HG03039 (cell line): ENCODE measurements around the gene PRKAR1B.
"Not testable (repeated sequence)": the region's sequence is repeated elsewhere in the genome, so short reads cannot be mapped to it uniquely, and the experiment has no call there.

Experiments used
- ATAC-seq: cut with Tn5 transposase; IDR thresholded peaks from one replicate; pipeline ENCODE4 v1.9.1; 2021; ENCODE audit warnings: mild to moderate bottlenecking, moderate library complexity; ENCODE audit not compliant: unreplicated experiment

The PRKAR1B gene

DNA sequence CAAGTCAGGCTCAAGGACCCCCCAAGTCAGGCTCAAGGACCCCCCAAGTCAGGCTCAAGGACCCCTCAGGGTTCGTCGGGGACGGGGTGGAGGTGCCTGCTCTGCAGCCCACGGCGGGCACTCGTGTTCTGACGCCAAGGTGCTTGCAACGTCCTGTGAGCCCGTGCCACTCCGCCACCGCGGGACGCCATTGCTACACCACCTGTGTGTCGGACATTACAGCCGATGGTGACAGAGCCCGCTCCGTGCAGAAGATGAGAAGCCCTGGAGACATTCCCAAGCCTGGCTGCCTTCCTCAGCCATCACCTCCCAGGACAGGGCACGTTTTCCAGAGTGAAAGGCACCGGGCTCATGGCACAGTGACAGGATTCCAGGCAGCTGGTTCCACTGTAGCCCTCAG, 98.3 kb downstream of the PRKAR1B start:
- no peak for ATAC-seq

DNA sequence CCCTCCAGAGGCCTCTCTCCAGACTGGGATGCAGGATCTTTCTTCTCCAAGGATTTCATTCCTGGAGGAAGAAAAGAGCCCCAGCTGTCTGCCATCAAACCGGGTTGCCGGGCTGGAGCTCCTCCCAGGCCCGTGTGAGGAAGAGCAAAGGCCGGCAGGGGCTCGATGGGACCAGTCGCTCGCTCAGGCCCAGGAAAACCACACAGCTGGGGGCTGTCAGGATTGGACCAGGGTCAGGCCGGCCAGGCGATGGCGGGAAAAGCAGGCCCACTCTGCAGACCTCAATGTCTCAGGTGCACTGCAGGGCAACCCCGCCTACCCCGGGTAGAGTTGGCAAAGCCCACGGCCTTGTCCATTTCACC, 98.7 kb downstream of the PRKAR1B start:
- ATAC-seq, result no peak

DNA sequence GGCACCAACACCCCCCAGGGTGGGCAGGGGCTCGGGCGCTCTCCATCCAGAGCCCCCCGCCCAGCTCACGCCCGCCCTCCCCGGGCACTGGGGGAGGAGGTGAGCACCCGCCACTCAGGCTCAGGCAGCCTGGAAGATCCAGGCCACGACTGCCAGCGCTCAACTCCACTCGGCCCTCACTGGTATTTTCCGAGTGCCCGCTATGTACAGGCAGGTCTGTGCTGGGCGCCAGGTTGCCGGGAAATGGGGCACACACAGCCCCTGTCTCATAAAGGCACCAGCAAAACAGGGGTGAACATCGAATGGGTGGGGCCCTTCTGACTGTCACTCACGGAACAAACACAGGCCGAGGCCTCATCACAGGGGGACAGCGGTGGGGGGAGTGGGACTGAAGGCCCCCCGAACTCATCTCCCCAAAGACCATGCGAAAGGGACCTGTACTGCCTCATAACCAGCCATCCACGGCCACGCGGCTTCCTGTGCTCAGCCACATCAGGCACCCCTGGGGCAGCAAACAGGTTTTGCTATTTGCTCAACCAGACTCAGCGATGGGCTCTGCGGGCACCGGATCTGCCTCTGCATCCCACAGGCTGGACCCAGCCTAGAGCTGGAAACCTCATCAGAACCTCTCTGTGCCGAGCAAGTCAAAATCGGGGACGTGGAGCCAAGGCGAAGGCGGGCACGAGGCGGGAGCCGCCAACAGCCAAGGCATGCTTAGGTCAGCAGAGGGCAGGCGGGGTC, 99.2 kb downstream of the PRKAR1B start:
- no peak for ATAC-seq

DNA sequence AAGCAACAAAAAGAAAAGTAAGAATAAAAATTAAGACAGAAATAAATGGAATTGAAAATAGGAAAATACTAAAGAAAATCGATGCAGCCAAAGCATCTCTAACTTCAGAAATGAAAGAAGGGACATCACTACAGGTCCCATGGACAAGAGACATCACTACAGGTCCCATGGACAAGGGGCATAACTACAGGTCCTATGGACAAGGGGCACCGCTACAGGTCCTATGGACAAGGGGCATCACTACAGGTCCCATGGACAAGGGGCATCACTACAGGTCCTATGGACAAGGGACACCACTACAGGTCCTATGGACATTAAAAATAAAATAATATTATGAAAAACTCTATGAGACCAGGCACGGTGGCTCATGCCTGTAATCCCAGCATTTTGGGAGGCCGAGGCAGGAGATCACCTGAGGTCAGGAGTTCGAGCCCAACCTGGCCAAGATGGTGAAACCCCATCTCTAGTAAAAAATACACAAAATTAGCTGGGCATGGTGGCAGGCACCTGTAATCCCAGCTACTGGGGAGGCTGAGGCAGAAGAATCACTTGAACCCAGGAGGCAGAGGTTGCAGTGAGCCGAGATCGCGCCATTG, 101.6 kb downstream of the PRKAR1B start:
- ATAC-seq, result no peak

DNA sequence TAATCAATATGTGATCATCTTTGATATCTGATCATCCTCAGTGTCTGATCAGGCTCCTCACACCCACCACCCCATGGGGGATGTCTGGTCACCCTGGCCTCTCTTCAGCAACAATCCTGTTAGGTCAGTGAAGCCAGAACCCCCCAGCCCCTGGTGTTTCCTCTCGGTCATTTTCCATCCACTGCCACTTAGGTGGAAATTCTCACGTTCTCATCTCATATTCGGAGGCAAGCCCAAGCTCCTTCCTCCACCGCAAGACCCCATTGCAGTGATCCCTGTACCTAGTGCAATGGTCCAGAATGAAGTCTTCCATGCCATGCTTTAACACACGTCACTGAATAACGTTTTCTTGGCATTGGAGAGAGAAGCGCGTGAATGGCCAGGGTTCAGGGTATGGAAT, 103.6 kb downstream of the PRKAR1B start:
- no peak for ATAC-seq

DNA sequence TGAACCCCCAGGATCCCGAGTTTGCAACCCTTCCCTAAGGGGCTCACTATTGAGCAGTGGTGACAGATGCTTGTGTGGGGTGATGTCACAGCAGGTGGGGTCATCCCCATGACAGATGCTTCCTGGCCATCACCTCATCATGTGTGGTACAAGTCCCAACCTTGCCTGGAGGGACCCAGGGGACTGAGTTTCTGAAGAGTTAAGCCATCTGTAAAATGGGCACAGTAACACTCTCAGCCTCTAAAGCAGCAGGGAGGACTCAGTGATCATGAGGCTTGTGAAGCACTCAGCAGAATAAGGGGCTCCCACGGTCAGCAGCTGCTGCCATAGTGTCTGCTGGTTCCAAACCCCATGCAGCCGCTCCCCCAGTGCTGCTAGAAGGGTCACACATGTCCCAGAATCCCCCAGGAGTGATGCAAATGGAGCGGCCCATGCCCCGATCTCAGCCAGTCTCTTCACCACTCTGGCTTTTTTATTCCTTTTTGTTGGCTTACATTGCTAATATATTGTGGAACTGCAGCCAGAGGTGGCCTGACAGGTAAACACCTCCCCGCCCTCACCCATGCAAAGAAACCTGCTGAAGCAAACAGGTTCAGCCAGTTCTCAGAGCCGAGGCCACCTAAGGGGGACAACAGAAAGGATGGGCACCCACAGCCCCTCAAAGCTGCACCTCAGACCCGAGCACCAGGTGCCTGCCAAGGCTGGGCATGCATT, 105.4 kb downstream of the PRKAR1B start:
- ATAC-seq, result no peak

DNA sequence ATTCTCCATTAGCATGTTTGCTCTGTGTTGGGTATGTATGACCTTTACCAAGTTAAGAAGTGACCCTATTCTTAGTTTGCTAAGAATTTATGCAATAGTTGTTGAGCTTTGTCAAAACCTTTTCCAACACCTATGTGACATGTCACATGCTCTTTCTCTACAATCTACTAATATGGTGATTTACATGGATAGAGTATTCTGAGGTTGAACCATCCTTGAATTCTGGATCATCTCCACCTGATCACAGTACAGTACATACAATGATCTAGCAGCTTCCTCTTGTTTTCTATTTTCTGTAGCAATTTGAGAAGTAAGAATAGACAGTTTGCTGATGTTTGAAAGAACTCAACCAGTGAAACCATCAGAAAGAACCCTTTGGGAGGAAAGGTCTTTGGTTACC, 106.2 kb downstream of the PRKAR1B start:
- ATAC-seq, result no peak

DNA sequence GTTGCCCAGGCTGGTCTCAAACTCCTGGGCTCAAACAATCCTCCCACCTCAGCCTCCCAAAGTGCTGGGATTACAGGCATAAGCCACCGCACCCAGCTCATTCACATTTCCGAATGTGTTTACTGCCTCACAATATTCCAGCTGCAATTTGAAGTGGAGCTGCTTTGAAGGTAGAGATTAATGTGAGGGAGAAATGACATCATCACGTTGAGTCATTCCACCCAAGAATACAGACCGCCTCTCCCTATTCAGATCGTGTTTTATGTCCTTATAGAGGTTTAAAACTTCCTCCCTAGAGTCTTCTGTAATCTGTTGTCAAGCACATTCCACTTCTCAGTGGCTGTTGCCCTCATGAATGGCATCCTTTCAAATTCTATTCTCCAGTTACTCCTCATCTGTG, 107.0 kb downstream of the PRKAR1B start:
- ATAC-seq, result no peak

DNA sequence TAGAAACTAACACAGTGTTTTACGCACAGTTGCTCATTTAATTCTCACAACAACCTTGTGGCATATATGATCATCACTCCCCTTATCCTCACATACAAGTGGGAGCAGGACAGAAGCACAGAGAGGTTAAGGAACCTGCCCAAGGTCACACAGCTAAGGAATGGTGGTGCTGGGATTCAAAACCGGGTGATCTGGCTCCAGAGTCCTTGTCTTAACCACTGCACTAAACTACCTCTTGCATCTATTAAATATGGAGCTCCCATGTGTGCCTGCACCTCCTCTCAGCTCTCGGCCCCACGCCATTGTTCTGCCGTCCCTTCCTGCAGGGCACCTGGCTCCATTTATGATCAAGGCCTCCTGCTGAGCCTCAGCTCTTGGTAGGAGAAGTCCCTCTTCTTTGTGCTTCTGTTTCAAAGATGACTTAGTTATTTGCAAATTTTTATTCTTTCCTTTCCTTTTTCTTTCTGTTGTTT, 107.7 kb downstream of the PRKAR1B start:
- no peak for ATAC-seq

DNA sequence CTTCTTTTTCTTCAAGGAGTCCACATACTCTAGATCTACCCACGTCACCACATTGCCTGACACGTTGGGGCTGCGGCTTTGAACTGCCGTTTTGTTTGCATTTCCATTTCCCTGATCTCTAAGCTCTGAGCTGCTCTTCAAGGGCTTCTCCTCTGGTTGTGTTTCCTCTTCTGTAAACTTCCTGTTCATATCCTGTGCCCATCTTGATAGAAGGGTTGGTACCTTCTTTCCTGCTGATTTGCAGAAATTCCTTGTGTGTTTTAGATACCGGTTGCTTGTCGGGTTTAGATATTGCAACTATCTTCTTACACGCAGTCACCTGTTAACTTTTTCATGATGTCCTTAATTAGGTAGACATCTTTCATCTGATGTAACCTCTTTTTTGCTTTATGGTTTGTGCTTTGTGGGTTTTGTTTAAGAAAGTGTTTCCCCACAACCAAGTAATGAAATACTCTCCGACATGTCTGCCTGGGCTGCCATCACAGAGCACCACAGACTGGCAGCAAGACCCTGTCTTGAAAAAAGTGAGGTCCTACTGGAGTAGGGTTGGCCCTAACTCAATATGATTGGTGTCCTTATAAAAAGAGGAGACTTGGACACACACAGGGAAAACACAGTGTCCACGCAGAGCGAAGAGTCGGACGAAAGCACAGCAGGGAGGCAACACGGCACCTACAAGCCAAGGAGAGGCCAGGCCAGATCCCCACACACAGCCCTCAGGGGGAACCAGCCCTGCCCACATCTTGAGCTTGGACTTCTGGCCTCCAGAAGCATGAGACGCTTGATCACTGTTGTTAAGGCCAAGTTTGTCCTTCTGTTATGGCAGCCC, 108.3 kb downstream of the PRKAR1B start:
- no peak for ATAC-seq

DNA sequence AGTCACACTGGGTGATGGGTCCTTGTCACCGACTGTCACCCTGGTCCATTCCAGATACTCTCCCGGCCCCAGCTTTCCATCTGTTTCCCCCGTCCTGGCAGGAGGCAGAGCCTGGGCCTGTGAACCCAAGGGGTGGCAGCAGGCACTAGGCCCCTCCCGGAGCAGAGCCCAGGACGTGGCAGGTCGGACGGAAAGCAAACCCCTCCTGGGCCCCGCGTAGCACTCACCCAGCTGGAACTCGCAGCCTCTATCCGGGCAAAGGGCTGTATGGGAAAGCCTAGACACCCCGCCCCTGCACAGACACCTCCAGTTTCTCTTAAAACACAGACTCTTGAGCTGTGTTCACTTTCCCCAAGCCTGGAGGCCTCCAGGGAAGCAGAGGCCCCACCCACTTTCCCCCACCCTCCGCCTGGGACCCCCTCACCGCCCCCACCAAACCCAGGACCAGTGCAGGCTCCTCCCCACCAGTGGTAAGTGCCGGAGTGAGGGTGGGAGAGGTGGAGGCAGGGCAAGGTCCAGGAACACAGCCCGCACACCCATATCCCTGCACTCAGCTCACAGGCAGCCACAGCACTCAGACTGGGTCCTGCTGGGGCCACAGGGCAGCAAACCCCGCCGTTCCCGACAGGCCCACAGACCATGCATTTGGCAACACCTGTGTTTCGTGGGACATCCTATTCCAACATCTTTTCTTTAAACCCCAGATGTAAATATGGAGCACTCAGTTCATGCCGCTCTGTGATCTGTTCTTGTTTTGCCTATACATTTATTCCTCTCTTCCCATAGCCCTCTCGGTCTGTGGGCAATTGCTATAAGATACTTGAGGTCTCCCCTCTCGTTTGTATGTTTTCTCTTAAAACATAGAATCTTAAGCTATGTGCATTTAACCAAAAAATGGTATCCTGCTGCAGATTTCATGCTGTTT, 109.2 kb downstream of the PRKAR1B start:
- no peak for ATAC-seq

DNA sequence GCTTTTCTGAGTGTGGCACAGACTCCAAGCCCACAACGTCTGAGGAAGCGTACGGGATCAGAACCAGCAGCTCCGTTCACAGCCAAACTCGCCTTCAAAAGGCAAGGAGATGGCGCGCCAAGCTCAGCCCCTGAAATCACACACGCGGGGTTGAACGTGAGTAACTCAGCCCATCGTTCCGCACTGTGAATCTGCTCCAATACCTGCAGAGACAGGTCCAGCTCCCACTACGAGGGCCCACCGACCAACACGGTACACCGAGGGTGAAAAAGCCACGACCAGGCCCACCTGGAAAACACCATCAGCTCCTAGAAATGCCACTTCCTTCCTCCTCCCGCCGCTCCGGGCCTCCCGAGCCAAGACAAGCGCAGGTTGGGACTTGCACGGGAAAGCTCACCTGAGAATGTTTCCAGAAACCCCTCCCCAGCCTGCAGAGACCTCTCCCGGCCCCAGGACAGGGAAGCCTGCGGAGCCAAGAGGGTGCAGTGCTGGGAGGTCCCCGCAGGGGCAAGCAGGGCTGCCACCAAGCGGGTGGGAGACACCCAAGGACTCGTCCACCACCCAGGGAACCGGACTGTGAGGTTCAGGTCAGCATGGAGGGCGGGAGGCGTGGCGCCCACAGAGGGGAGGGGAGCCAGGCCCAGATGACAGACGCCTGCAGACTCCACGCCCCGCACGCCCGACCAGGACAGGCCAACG, 113.5 kb downstream of the PRKAR1B start:
- ATAC-seq, result no peak

DNA sequence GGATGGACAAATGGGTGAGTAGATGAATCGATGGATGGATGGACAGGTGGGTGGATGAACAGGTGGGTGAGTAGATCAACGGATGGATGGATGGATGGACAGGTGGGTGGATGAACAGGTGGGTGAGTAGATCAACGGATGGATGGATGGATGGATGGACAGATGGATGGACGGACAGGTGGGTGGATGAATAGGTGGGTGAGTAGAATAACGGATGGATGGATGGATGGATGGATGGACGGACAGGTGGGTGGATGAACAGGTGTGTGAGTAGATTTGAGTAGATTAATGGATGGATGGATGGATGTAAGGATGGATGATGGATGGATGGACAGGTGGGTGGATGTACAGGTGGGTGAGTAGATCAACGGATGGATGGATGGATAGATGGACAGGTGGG, 115.2 kb downstream of the PRKAR1B start:
- ATAC-seq, result not testable (repeated sequence)

DNA sequence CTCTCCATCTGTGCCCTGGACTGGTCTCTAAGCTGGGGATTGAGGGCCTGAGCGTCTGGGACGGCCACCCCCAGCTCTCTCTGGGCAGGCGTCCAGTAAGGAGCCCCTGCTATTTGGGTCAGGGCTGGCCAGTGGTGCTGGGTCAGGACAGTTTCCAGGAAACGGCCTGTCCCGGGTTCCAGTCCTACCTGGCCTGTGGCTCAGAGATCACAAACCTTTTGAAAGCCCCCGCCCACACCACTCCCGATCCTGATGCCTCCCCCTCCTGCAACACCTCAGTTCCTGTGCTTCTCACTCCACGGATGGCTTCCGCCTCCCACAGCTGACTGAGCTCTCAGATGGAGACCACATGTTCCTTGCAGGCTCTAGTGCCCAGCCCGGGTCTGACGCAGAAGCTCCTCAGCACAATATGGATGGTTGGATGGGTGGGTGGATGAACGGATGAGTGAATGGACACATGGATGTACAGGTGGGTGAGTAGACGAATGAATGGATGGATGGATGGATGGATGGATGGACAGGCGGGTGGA, 115.7 kb downstream of the PRKAR1B start:
- no peak for ATAC-seq

DNA sequence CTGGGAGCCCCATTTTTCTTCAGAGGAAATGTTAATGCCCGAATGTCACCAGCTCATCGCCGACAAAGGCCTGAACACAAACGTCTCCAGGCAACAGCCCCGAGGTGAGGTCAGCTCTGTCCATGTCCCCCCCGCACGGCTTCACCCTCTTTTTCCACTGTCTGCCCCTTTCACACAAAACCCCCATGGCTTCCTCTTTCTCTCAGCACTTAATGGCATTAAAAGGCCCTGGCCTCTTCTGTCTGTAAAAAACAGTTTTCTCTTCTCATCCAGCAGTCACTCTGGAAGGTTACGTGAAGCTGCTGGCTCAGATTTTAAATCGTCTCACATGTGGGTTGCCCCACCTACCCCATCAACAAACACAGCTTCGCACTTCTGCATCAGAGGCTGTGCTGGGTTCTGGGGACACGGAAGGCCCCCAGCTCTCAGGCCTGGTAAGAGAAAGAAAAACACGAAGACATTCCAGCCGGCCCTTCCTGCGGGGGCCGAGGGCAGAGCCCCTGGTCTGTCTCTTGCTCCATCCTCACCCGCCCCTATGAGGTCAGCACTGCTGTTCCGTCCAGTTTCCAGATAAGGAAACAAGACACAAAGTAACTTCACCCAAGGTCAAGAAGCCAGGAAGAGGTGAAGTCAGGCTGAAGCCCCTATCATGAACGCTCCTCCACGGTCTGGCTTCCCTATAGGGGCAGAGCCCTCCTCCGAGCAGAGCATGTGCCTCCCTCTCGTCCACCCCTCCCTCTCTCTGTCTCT, 116.4 kb downstream of the PRKAR1B start:
- ATAC-seq, result no peak

DNA sequence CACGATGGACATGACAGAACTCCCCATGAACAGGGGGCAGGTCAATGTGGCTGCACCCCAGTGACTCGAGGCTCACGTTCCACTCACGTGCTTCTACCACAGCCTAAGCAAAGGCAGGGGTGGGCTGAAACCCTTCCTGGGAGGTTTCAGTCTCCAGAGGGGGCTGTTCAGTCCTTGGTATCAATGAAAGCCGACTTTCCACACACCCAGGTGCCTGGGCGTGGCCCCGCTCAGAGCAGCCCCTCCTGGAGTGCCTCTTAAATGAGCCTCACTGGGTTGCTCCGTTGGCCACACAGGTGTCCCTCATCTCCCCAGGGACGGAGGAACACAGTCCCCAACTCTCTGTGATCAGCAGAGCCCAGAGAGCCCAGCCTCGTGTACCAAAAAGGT, 116.9 kb downstream of the PRKAR1B start:
- ATAC-seq, result no peak

DNA sequence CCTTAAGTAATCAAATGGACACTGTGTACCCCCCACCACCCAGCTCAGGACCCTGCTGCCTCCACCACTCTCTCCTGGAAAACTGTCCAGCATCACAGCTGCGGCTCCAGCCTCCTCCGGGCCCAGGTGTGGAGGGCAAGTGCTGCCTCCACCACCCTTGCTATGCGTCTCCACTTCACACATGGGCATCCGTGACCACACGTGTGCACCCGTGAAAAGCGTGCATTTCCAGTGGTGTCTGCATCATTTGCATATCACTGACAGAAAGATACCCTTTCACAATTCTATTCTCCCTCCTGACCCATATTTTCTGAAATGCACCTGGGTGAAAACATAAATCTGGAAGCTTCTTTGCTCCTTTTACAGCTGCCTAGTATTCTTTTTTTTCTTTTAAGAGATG, 117.7 kb downstream of the PRKAR1B start:
- ATAC-seq, result no peak

DNA sequence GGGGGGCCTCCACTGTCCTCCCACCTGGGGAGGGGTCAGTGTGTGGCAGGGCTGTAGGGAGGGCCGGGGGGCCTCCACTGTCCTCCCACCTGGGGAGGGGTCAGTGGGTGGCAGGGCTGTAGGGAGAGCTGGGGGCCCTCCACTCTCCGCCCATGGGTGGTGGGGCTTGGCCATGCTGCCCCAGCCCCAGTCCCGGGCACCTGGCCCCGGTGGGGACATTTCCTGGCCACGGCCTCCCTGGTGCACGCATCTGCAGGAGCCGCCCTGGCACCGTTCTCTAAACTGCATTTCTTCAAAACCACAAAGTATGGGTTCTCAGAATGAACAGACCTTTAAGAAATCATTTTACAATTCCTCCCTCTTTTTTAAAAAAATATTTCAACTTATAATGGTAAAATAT, 118.1 kb downstream of the PRKAR1B start:
- no peak for ATAC-seq

DNA sequence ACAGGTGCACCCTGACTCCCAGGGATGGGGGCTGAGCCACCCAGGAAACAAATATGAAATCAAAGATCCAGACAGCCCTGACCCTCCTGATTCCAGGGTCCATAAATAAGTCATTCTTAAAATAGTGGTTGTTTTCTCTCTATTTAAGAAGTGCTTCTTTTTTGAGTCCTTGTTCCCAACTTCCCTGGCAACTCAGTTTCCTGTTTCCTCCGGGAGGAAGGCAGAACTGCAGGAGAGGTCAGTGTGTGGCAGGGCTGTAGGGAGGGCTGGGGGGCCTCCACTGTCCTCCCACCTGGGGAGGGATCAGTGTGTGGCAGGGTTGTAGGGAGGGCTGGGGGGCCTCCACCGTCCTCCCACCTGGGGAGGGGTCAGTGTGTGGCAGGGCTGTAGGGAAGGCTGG, 118.7 kb downstream of the PRKAR1B start:
- ATAC-seq, result no peak
